ENCODE measurements around the gene POLA1.

DNA sequence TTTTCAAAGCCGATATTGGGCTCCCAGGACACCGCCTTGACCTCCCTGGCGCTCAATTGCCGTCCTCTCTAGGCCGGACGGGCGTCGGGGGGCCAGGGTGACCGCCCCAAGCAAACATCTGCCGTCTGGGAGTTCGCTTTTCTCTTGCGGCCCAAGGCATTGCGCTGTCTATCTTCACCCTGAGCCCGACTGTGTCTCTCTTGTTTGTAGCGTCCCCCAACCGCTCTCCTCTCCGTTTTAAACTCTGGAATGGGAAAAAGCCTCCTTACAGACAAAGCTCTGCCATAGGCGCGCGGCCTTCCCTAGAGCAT lies 322.6 kb downstream of the POLA1 start:
- TF ChIP-seq, protein P1, sequence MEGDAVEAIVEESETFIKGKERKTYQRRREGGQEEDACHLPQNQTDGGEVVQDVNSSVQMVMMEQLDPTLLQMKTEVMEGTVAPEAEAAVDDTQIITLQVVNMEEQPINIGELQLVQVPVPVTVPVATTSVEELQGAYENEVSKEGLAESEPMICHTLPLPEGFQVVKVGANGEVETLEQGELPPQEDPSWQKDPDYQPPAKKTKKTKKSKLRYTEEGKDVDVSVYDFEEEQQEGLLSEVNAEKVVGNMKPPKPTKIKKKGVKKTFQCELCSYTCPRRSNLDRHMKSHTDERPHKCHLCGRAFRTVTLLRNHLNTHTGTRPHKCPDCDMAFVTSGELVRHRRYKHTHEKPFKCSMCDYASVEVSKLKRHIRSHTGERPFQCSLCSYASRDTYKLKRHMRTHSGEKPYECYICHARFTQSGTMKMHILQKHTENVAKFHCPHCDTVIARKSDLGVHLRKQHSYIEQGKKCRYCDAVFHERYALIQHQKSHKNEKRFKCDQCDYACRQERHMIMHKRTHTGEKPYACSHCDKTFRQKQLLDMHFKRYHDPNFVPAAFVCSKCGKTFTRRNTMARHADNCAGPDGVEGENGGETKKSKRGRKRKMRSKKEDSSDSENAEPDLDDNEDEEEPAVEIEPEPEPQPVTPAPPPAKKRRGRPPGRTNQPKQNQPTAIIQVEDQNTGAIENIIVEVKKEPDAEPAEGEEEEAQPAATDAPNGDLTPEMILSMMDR (IDR thresholded peaks at IDR 0.05) = no peak
- TF ChIP-seq EZH2 (IDR thresholded peaks at IDR 0.05) = peak; percentile 8

Data from neural progenitor cell (in vitro differentiated cells).